GM18505 (cell line): ENCODE results near the gene TRPV3.
"Not testable (repeated sequence)": the region's sequence is repeated elsewhere in the genome, so short reads cannot be mapped to it uniquely, and the experiment has no call there.

Experiments used
- ATAC-seq: cut with Tn5 transposase; IDR thresholded peaks from one replicate; pipeline ENCODE4 v1.9.1; 2021; ENCODE audit not compliant: unreplicated experiment
- POLR2A ChIP-seq: IDR thresholded peaks from 4 replicates; pipeline ENCODE4 v1.6.1; 2011; ENCODE audit warnings: borderline replicate concordance; ENCODE audit not compliant: insufficient read depth, insufficient read length; ENCODE audit errors: extremely low read depth

The TRPV3 gene

DNA sequence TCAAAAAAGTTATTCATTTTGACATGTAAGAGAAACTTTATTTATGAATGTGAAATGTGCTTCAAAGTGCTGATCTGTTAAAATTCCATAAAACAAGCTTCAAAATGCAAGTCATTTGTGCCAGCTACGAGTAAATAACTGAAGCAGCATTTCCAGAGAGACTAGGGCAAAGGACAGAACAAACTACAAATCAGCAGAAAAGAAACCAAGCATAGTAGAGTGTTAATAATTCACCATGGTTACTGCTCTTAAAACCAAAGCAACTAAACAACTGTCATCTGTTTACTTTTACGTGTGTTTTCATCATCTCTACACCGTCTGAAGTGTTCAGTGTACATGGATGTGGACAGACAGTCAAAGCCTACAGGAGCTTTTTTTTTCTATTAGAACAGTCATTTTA, 83.4 kb downstream of the TRPV3 start:
- TF ChIP-seq POLR2A, result no peak
- no peak for ATAC-seq

DNA sequence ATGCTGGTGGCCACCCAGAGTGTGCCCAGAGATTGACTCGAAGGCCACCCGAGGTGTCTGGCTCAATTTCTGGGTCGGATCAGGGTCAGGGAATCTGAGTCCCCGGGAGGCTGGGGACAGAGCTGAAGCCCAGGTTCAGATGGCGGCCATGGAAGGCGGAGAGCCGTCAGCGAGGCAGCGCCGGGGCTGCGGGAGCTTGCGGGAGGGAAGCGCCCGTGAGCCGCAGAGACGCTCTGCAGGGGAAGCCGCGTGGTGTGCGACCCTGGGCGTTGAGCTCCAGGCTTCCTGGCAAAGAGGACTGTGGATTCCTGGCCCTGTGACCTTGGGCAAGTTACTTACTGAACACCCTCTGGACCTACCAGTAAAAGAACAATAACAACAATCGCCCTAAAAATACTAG, 85.5 kb downstream of the TRPV3 start:
- TF ChIP-seq POLR2A, result no peak
- ATAC-seq, result no peak

DNA sequence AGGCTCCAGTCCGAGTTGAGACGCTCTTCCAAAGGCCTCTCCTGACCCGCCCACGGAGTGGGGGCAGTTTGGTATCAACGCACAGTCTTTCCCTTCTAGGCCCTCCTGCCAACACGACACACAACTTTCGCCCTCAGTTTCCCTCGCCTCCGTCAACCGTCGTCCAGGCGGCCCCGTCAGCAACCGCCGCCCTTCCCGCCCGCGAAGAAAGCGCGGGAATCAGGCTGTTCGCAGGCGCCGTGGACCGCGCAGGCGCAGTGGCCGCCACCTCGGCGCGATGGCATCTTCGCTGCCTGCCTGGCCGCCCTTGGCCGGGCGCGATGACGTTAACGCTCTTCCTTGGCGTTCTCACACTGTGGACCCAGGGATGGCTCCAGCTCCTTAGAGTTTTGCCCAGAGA, 86.0 kb downstream of the TRPV3 start, which contains the start of gene SPATA22:
Gene SPATA22, minus strand, starts transcription at position 221 of the 400 bp plus-strand sequence. CDS start 2,494 bp downstream, outside the sequence.
- ATAC-seq, result no peak
- no peak for TF ChIP-seq POLR2A

DNA sequence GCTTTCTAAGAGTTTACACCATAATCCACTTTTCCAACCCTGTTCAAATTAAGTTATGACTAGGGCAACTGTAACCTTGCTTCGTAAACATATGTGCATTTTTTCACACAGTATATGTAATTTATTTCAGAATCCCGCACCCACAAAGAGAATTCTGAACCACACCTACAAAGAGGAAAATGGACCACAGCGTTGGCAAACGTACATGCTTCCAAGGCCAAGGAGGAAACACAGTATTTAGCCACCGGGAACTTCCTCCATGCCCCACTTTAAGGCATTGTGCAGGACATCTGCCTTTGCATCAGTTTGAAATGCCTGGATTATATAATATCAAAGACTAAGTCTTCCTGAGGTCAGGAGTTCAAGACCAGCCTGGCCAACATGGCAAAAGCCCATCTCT, 88.1 kb downstream of the TRPV3 start:
- TF ChIP-seq POLR2A, result no peak
- no peak for ATAC-seq

DNA sequence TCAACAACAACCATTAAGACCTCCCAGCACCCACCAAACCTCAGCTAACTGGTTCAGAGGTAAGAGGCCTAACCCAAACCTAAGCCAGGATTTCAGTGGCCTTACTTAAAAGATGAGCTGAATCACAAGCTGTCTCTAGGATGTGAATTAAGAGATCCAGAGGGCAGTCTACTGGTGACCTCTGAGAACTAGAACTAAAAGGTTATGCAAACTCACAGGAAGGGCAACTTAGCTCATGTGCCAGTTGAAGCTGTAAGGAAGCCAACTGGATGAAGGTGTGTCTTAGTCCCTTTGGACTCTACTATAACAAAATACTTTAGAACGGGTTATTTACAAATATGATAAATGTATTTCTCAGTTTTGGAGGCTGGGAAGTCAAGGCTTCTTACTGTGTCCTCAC, 91.3 kb downstream of the TRPV3 start:
- ATAC-seq, result not testable (repeated sequence)
